HFFc6 (cell line): ENCODE data around the gene CLIC3. TPM values are rescaled to one million over a fixed set of nuclear protein-coding genes. Genes with fewer than 3 reads are reported as not detected.

Experiments used
- DNase-seq: peaks from one replicate; pipeline ENCODE4 v3.0.0-alpha.2; 2018
- H3K27ac Mint-ChIP-seq: 2 replicates; pipeline ENCODE4 v1.8.0; 2020; ENCODE audit warnings: mild to moderate bottlenecking, mixed read lengths
- H3K27me3 Mint-ChIP-seq: 2 replicates; pipeline ENCODE4 v1.8.0; 2021; ENCODE audit warnings: mild to moderate bottlenecking, moderate library complexity, mixed read lengths; ENCODE audit not compliant: insufficient read depth
- H3K36me3 Mint-ChIP-seq: 2 replicates; pipeline ENCODE4 v1.8.0; 2021; ENCODE audit warnings: low read depth, mixed read lengths
- H3K4me1 Mint-ChIP-seq: 2 replicates; pipeline ENCODE4 v1.8.0; 2020; ENCODE audit warnings: low read depth, mixed read lengths
- H3K4me3 Mint-ChIP-seq: 2 replicates; pipeline ENCODE4 v1.8.0; 2020; ENCODE audit warnings: mild to moderate bottlenecking, moderate library complexity, mixed read lengths
- H3K9me3 Mint-ChIP-seq: 2 replicates; pipeline ENCODE4 v1.8.0; 2020; ENCODE audit warnings: mild to moderate bottlenecking, mixed read lengths
- total RNA-seq, 6 experiments: library from RNA; stranded (reverse); fragmentation: NEBNext Ultra II Directional; extraction: Animal tissue kit (Norgen Biotek cat#: 25700); gene quantifications; 2 replicates in 1 of 6; 3 replicates in 5 of 6; pipeline ENCODE4 v1.2.3, GENCODE V29; 2021
- TF ChIP-seq, protein P1 (sequence below): fragments of 200-600 bp; sonication (generic); IDR thresholded peaks from 2 replicates; pipeline ENCODE4 v1.5.0; 2021; ENCODE audit warnings: antibody characterized with exemption, mild to moderate bottlenecking

The CLIC3 gene
- total RNA-seq, 6 experiments from 2014 or later: 2.7 to 14.6 (median 4.0) TPM

DNA sequence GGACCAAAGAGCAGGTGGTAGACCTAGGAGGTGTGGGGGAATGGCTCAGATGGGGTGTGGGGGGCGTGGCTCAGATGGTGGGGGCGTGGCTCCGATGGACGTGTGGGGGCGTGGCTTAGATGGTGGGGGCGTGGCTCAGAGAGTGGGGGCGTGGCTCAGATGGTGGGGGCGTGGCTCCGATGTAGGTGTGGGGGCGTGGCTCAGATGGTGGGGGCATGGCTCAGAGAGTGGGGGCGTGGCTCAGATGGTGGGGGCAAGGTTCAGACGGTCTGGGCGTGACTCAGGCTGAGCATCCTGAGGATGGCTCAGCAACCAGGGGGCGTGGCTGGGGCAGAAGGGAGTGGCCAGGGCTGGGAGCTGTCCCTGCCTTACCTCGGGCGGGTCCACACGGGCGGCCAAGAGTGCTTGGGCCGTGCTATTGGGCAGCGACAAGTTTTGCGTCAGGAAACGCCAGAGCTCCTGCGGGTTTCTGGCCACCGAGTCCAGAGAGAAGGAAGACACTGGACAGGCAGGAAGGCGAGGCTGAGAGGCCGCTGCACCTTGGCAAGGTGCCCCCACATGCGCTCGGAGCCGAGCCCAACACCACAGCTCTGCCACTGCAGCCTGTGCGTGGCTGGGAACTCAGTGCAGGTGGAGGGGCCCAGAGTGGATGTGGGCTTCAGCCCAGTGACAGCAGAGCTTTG, 25.8 kb upstream of the CLIC3 start:
- peaks cover 3% of the 10 kb centered on the region for H3K27me3 Mint-ChIP-seq
- H3K36me3 Mint-ChIP-seq: no peaks in the 10 kb centered on the region
- H3K9me3 Mint-ChIP-seq: no peaks in the 10 kb centered on the region
- H3K4me1 Mint-ChIP-seq: 0 out of 2 replicates have a peak, but pooled peaks cover 1% of the 10 kb centered on the region
- no peak overlapping the region for H3K4me3 Mint-ChIP-seq
- H3K27ac Mint-ChIP-seq: peak overlapping the region; percentile 18; the same call in 1 of the 2 replicates
- TF ChIP-seq, protein P1, sequence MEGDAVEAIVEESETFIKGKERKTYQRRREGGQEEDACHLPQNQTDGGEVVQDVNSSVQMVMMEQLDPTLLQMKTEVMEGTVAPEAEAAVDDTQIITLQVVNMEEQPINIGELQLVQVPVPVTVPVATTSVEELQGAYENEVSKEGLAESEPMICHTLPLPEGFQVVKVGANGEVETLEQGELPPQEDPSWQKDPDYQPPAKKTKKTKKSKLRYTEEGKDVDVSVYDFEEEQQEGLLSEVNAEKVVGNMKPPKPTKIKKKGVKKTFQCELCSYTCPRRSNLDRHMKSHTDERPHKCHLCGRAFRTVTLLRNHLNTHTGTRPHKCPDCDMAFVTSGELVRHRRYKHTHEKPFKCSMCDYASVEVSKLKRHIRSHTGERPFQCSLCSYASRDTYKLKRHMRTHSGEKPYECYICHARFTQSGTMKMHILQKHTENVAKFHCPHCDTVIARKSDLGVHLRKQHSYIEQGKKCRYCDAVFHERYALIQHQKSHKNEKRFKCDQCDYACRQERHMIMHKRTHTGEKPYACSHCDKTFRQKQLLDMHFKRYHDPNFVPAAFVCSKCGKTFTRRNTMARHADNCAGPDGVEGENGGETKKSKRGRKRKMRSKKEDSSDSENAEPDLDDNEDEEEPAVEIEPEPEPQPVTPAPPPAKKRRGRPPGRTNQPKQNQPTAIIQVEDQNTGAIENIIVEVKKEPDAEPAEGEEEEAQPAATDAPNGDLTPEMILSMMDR: no peak
- peak; percentile 55 for DNase-seq

DNA sequence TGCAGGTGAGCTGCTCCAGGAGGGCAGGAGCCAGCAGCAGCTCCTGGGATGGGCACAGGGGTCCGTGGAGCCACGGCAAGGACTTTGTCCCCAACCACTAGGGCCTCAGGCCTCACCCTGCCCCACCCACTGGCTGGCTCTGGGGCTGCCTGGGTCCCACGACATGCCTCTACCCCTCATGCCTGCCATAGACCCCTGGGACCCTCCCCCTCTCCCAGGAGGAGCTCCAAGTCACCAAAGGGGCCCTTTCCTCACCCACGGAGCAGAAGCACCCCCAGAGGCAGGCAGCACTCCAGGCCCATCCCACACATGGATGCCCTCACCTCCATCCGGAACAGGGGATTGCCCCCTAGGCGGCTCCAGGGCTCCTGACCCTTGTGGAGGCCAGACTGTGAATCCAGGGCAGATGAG, 25.2 kb upstream of the CLIC3 start:
- no peak overlapping the region for H3K27ac Mint-ChIP-seq
- H3K27me3 Mint-ChIP-seq: peaks cover 3% of the 10 kb centered on the region
- H3K4me3 Mint-ChIP-seq: no peak overlapping the region
- H3K36me3 Mint-ChIP-seq: peaks cover 5% of the 10 kb centered on the region
- no peak for DNase-seq
- TF ChIP-seq, protein P1: no peak
- H3K9me3 Mint-ChIP-seq: no peaks in the 10 kb centered on the region
- H3K4me1 Mint-ChIP-seq: no peaks in the 10 kb centered on the region

DNA sequence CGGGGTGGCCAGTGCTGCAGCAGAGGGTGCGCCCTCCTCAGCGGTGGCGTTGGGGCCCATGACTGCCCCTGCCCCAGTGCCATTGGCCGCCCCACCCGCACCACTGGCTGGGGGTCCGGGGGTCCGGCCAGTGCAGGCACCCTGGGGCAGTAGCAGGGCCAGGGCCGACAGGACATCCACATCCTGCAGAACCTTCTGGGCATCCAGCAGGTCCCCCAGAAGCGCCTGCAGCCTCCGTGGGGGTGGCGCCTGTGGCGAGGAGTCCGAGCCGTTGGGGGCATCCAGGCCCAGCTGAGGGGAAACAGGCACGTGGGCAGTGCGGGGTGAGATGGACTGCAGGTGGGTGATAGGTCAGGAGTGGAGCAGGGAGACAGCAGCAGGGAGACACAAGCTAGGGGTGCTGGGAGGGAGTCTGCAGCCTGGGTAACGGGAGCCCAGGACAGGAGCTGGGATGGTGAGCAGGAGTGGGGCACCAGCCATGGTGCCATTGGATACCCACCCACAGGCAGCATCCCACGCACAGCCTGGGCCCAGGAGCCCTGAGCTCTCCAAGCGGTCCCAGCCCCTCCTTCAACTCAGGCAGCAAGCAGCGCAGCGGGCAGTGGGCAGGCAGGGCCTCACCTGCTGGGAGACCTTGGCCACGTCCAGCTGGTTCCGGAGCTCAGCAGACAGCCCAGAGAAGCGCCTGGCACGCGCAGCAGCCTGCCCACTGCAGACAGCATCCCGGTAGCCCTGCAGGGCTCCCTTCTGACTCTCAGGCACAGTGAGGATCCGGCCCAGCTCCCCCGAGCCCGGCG, 24.6 kb upstream of the CLIC3 start:
- DNase-seq: no peak
- peaks cover 3% of the 10 kb centered on the region for H3K27me3 Mint-ChIP-seq
- TF ChIP-seq, protein P1: no peak
- H3K36me3 Mint-ChIP-seq: peaks cover 5% of the 10 kb centered on the region
- H3K4me1 Mint-ChIP-seq: no peaks in the 10 kb centered on the region
- no peaks in the 10 kb centered on the region for H3K9me3 Mint-ChIP-seq
- H3K27ac Mint-ChIP-seq: no peak overlapping the region
- no peak overlapping the region for H3K4me3 Mint-ChIP-seq

DNA sequence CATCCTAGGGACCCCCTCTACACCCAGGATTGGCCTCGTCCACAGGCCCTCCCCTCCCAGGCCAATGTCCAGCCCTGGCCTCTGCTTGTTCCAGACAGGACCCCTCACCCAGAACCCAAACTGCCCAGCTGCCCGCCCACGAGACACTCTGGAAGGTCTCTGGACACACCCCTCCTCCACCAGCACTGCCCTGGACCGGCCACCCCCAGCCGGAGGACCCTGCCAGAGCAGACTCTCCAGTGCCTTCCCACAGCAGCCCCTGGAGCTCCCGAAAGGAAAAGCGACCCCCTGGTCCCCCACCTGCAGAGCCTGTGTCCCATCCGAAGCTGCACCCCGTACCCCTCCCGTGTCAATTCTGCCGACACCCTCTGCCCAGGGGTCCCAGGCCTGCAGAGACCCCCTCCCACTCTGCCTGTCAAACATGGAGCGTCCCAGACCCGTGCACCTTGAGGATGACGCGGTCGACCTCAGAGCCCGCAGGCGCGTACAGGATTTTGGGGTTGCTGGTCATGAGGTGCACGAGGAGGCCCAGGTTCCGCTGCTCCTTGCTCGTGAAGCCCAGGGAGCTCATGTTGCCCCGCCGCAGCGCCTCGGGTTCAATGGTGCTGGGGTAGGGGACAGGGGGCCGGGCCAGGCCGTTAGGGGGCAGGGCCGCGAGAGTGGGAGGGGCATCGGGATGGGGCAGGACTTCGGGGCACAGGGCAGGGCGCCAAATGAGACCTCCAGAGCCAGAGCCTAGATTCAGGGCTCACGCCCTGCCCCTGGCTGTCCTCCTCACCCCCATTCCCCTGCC, 23.7 kb upstream of the CLIC3 start:
- Mint-ChIP-seq H3K9me3 (no peaks in the 10 kb centered on the region), H3K27ac (no peak overlapping the region), H3K4me1 (no peaks in the 10 kb centered on the region), H3K4me3 (no peak overlapping the region), H3K27me3 (peaks cover 3% of the 10 kb centered on the region), H3K36me3 (peaks cover 5% of the 10 kb centered on the region)
- TF ChIP-seq, protein P1: no peak
- no peak for DNase-seq

DNA sequence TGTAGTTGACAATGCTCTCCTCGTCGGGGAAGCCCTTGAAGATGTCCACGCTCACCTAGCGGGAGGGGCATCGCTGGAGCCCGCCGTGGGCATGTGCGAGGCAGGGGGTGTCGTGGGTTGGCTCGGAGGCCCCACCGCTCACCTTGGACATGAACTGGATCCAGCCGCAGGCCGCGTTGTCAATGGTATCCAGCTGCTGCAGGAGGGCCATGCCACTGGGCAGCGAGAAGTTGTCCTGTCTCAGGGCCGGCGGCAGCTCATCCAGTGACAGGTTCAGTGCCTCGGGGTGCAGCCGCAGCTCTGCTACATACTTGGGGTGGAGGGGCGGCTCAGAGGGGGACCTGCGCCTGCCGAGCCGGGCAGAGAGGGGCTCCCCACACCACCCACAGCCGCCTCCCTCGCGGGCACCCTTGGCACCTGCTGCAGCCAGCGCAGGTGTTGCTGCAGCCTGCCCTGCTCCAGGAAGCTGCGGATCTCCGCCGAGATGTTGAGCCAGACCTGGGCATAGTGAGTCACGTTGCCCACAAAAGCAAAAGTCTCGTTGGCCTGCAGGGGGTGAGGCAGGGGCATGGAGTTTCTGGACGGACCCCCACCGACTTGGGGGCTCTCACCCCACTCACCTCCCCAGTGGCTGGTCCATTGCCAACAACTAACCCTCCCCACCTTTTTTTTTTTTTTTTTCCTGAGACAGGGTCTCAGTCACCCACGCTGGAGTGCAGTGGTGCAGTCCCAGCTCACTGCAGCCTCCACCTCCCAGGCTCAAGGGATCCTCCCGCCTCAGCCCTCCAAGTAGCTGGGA, 22.6 kb upstream of the CLIC3 start:
- Mint-ChIP-seq H3K27ac (no peak overlapping the region), H3K4me3 (no peak overlapping the region), H3K36me3 (peaks cover 5% of the 10 kb centered on the region), H3K4me1 (no peaks in the 10 kb centered on the region), H3K9me3 (no peaks in the 10 kb centered on the region), H3K27me3 (peaks cover 3% of the 10 kb centered on the region)
- no peak for DNase-seq
- TF ChIP-seq, protein P1: no peak
